NK-92 (cell line): ENCODE data around the gene DDX24.
"Not testable (repeated sequence)": the region's sequence is repeated elsewhere in the genome, so short reads cannot be mapped to it uniquely, and the experiment has no call there.

Source experiments
- DNase-seq: peaks from one replicate; lab custom pipeline; 2025; ENCODE audit not compliant: unreplicated experiment; lab: John Stamatoyannopoulos, UW

The DDX24 gene

GRCh38 chr14:94081386-94081820 is 401 bp upstream of the DDX24 start:
- no peak for DNase-seq

DNA sequence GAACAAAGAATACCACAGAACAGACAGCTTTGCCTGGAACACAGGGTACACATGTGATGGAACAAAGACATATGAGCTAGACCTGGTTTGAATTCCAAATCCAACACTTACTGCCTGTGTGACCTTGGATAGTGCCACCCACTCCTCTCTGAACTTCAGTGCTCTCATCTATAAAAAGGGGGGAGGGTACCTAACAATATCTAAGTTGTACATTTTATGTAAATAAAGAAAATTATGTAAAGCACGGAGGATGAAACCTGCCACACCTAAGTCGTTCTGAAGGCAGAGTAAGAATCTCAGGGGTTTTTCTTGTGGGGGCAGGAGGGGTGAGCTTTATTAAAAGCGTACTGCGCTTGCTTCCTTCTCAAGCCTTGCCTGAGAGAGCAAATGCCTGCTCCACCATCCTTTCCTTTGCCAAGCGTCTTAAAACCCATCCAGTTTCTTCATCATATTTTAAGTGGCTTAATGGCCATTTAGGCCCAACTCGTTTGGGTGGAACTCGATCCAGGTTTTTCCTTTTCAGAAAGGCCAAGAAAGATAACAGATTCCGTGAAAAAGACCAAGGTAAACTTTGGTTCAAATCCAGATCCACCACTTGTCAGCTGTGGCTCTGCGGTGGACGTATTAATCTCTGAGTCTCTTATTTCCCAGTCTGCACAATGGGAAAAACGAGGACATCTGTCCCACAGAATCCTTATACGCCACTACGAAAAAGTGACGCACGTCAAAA is 946 bp downstream of the DDX24 start:
- no peak for DNase-seq

- no peak for DNase-seq
Observed at GRCh38 chr14:94077823-94078222, 3.2 kb downstream of the DDX24 start.

GRCh38 chr14:94077111-94077821 is 3.7 kb downstream of the DDX24 start:
- no peak for DNase-seq

DNA sequence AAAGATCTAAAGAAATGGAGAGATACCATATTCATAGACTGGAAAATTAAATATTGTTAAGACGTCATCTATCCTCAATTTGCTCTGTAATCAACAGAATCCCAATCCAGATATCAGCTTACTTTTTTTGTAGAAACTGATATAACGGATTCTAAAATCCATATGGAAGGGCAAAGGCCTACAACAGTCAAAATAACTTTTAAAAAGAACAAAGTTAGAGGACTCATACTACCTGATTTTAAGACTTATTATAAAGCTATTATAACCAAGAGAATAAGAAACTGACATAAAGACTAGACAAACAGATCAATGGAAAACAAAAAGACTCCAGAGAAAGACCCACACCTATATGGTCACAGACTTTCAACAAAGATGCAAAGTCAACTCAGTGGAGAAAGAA is 6.0 kb downstream of the DDX24 start:
- no peak for DNase-seq

- no peak for DNase-seq
Observed at GRCh38 chr14:94074534-94074933, 6.5 kb downstream of the DDX24 start.

GRCh38 chr14:94072076-94072475 is 8.9 kb downstream of the DDX24 start:
- DNase-seq = not testable (repeated sequence)

GRCh38 chr14:94066089-94066676 is 14.8 kb downstream of the DDX24 start:
- DNase-seq = no peak

- DNase-seq = no peak
Observed at GRCh38 chr14:94062344-94062940, 18.6 kb downstream of the DDX24 start.

- no peak for DNase-seq
Observed at GRCh38 chr14:94059998-94060397, 21.0 kb downstream of the DDX24 start.

GRCh38 chr14:94058674-94059138 is 22.3 kb downstream of the DDX24 start:
- DNase-seq = no peak

GRCh38 chr14:94058128-94058673 is 22.8 kb downstream of the DDX24 start:
- DNase-seq = no peak

DNA sequence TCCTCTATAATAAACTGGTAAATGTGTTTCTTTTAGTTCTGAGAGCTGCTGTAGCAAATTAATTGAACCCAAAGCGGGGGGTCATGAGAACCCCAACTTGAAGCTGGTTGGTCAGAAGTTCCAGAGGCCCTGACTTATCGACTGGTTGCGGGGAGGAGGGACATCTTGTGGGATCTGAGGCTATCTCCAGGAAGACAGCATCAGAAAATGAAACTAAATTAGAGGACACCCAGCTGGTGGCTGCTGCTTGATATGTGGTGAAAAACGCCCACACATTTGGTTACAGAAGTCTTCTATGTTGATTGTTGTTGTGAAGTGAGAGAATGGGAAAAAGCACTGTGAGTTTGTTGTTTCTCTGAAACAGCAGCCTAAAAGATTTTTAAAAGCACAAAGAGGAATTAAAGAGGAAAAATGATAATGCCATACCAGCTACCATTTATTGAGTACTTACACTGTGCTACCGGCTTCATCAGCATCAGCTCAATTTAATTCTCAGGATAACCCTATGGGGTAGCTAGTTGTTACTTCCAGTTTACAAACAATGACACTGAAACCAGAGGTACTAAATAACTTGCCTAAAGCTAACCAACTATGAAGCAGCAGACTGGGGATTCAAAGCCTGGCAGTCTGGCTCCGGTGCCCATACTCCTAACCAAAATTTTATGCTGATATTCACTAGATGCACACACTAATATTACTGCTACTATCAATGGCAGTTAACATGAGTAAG is 24.3 kb downstream of the DDX24 start:
- no peak for DNase-seq

DNA sequence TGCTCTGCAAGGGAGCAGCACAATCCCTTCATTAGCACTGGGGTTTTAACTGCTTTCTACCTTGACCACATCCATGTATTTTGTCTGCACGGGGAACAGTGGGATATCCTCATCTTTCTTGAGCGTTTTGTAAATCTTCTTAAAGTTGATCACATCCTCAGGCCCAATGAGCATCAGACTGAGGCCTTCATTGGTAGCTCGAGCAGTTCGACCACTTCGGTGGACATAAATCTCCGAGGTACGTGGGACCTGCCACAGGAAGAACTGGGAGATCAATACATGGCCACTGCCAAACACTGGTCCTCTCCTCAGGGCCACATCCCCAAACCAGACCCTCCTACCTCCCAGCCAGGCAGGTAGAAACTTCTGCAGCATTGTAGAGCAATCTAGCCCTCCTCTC is 26.1 kb downstream of the DDX24 start:
- no peak for DNase-seq

GRCh38 chr14:94054401-94054800 is 26.6 kb downstream of the DDX24 start:
- no peak for DNase-seq

DNA sequence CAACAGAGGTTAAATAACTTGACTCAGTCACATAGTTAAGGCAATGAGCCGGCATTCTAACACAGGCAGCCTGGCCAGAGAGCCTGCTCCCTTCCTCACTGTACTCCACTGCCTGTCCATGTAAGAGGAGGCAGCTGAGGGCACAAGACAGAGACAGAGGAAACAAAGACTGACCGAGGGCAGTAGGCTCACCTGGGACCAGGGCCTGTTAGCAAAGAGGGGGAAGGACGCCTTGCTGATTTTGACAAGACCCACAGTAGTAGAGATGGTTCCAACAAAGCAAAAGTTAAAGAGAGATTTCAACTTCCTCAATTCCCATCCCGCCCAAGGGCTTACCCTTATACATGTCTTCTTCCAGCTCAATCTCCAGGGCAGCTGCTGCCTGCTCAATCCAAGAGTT is 28.3 kb downstream of the DDX24 start:
- no peak for DNase-seq

GRCh38 chr14:94052199-94052598 is 28.8 kb downstream of the DDX24 start:
- no peak for DNase-seq

DNA sequence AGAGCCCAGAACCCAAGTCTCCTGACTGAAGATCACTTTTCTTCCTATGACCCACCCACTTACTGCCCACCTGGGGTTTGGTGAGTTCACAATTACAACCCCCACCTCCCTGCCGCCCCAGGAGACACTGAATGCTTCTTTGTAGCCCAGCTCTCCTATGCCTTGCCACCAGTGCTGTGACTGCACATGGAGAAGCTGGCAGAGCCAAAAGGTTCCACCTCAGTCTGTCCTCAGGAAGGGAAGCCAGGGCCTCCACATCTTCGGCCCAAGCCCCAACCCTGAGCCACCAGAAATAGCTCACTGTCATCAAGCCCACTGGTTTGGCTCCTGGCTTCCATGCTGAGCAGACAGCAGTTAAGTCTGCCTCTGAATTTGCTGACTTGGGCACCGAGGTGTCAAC is 29.2 kb downstream of the DDX24 start:
- DNase-seq = no peak

DNA sequence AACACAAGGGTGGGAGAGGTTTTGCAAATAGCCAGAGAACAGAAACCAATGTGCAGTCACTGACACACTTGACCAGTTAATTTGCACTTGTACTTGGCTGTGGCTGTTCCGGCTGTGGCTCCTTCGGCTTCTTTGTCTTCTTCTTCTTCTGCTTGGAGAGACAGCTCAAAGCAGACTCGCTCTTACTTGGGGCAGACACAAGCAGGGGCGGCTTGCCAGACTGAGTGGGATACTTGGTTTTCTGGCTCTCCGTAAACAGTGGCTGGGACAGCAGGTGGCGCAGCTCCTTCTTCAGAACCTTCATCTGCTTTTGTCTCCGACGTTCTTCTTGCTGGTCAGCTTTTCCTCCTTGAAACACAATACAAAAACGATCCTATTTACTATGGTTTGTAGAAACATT is 29.9 kb downstream of the DDX24 start:
- DNase-seq = no peak

DNA sequence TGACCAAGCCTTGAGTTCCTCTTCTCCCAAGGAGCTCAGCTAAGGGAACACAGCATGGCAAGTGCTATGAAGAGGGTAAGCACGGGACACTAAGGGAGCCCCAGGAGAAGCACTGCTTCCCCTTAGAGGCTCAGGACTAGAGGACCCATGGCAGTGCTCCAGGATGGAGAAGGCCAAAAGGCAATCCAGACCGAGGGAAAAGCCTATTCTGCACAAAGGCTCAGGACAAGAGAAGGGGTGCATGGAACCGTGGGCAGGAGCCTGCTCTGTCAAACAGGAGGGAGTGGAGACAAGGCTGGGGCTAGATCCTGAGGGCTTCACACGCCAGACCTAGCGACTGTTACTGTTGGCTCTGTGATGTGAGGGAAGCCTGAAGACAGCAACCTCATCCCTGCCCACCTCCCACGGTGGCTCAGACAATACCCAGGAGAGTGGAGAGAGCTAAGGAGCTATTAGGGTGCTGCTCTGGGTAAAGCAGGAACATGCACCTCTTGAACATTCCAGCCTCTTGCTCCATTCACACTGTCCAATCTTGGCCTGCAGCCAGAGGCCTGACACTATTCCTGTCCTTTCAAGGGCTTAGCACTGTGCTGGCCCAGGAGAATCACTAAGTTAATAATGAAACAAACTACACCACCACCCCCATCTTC is 30.6 kb downstream of the DDX24 start:
- DNase-seq = no peak
